ENCODE measurements around the gene TAPBPL.
"Not testable (repeated sequence)": the region's sequence is repeated elsewhere in the genome, so short reads cannot be mapped to it uniquely, and the experiment has no call there.

Gene TAPBPL

DNA sequence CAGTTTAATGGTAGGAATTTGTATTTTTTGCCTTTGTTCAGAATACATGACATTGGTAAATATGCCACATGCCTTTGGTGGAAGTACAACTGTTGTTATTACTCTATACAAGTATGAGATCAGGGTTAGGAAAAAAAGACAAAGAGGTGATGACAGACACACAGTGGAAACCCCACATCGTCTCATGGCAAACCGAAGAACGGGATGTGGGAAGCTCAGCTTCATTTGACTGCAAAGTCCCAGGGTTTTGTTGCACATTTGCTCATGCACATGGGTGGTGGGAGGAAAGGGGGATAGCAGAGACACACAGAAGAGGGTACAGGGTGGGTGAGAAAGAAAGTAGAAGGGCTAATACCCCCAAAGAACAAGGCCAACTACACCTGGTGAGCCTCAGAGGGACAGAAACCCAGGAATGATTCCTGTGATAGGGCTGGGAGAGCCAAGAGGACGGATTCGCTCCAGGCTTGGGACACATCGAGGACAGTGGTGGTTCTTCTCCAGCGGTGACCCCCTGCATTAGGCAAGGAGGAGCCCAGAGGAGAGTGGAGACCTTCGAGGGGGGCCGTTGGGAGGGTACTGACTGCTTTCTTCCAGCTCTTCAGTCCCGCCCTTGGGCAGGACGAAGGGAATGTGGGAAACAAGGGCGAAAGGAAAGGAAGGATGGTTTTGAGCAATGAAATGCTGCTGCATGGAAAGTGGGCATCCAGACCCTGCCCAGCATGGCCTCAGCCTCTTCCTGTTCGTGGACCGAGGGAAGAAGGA is 10.6 kb downstream of the TAPBPL start:
- FAIRE-seq (peak; percentile 52), DNase-seq (ENCODE audit: insufficient read length, low spot score) (no peak)

DNA sequence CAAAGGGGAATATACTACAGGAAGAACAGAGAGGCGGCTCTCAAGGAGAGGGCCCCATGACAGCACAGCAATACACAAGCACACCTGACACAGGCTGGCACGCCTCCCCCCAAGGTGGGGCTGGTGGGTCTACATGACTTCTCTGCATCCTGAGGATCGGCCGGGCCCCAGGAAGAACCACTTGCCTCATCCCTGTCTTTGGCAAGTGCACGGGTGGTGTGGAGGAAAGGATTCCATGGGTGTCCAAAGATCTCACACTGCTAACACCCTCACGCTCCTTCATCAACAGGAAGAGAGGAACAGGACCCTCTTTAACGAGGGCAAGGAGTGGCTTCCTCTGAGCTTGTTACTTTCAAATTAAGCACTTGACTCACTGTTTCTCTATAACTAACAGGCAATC is 11.4 kb downstream of the TAPBPL start:
- peak; percentile 46 for FAIRE-seq

DNA sequence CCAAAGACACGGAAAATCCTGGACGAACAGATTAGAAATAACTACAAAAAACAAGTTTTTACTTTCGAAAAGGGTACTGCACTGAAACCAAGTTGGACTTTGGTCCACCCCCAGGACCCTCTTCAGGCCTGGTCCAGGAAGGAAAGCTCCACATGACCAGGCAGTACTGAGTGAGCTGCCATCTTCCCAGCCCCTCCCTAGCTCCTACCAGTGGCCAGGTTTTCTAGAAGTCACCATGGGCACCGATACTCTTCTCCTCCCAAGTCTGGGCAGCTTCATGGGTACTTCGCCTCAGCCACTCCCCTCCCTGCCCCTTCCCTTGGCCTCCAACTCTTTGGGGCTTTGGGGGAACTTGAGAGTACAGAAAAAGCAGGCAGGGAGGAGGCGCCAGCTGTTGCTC is 12.0 kb downstream of the TAPBPL start:
- FAIRE-seq (no peak), DNase-seq (ENCODE audit: insufficient read length, low spot score) (no peak)

More for the DNA sequence above, 11.4 kb downstream of the TAPBPL start:
- no peak for DNase-seq (ENCODE audit: insufficient read length, low spot score)

DNA sequence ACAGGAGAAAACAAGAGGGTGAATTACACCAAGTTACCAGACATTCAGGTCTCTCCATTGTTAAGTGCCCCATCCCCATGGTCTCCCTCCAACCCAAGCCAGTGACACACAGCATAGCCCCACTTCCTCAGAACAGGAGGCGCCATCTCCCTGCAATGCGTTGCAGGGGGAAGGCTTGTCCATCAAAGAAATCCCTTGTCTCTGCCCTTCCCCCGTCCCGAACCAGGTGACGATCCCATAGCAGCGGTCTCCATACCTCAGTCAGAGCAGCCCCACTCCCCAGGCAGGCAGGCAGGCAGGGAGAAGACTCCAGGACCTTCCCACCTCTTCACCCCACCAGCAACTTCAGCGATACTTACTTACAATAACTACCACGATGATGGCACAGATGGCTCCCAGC is 12.7 kb downstream of the TAPBPL start:
- FAIRE-seq: no peak
- no peak for DNase-seq (ENCODE audit: insufficient read length, low spot score)

DNA sequence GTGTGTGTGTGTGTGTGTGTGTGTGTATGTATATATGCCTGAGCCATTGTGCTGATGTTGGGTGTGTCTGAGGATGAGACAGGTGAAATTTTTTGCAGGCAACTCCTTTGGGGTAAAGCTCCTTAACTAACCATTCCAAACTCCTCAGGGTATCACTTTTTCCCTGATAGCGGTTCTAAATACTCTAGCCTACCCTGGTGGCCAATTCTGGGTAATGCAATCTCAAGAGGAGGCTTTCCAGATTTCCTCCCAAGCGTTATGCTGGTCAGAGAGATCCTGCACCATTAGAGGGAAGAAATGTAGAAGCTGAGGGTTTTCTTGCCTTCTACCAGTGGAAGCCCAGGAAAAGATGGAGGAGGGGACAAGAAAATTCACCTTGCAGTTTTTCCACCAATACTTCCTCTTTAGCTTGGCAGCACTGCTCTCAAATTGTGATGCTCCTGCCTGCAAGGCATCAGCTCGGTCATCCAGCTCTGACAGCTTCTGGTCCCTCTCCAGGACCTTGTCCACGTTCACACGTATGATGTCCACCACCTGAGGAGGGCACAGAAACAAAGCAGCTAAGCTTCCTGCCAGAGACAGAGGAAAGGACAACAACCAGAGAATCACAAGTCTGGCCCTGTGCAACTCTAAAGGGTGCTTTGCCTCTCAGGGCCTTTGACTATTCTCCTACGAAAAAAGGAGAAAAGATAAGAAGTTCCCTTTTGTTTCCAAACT is 13.8 kb downstream of the TAPBPL start:
- DNase-seq (ENCODE audit: insufficient read length, low spot score) (peak; percentile 82), FAIRE-seq (no peak)

DNA sequence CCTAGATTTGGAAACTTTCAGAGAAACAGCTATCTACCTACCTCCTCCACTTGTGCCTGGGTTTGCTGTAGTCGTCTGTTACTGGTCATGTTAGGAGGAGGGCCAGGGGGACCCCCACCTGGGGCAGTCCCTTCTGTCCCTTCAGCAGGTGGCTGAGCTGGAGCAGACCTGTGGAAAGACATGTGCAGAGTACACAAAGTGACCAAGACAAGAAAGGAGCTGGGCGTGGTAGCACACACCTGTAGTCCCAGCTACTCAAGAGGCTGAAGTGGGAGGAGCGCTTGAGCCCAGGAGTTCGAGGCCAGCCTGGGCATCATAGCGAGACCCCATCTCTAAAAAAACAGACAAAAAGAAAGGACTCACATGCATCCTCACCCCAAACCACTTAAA is 14.3 kb downstream of the TAPBPL start:
- FAIRE-seq (no peak), DNase-seq (ENCODE audit: insufficient read length, low spot score) (no peak)

DNA sequence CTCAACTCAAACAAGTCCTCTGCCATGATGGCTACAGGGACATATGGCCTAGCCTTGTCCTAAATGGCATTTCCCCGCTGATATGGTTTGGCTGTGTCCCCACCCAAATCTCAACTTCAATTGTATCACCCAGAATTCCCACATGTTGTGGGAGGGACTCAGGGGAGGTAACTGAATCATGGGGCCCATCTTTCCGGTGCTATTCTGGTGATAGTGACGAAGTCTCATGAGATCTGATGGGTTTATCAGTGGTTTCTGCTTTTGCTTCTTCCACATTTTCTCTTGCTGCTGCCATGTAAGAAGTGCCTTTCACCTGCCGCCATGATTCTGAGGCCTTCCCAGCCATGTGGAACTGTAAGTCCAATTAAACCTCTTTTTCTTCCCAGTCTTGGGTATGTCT is 14.9 kb downstream of the TAPBPL start:
- not testable (repeated sequence) for DNase-seq (ENCODE audit: insufficient read length, low spot score); FAIRE-seq

DNA sequence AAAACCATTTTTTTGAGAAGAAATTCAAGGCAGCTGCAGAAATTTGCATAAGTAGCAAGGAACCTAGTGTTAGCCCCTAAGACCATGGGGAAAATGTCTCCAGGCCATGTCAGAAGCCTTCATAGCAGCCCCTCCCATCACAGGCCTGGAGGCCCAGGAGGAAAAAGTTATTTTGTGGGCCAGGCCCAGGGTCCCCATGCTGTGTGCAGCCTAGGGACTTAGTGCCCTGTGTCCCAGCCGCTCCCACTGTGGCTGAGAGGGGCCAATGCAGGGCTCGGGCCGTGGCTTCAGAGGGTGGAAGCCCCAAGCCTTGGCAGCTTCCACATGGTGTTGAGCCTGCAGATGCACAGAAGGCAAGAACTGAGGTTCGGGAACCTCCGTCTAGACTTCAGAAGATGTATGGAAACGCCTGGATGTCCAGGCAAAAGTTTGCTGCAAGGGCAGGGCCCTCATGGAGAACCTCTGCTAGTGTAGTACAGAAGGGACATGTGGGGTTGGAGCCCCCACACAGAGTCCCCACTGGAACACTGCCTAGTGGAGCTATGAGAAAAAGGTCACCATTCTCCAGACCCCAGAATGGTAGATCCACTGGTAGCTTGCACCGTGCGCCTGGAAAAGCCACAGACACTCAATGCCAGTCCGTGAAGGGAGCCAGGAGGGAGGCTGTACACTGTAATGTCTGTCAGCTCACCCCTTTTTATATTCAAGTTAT is 15.9 kb downstream of the TAPBPL start:
- FAIRE-seq; DNase-seq (ENCODE audit: insufficient read length, low spot score): not testable (repeated sequence)

DNA sequence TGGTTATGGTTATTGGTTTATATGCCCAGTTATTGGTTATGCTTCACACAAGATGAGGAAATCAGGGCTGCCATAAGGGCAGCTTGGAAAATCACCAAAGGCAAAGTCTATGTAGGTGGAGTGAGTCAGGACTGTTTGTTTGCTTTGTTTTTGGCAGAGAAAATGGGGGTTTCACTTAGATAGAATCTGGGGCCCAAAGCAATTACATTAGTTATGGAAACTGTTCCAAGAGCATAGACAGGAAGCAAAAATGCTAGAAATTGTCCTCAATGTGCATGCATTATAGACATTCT is 16.4 kb downstream of the TAPBPL start:
- DNase-seq (ENCODE audit: insufficient read length, low spot score): no peak
- FAIRE-seq: no peak

DNA sequence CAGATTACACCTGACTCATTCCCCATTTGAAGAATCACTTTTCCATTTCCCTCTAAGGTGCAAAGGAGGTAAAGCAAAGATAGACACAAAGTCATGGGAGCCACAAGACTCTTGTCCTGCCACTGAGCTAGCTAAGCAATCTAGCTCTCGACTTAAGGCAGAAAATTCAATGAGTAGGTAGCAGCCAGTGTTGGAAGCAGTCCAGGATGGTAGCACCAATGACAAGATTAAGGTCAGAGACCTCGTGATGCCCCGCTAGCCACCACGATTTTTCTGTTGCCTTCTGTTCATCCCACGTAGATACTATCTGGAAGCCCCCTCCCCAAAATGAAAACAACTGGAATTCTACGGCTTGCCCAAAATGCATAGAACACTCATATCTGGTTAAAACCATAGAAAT is 17.2 kb downstream of the TAPBPL start:
- FAIRE-seq: no peak
- no peak for DNase-seq (ENCODE audit: insufficient read length, low spot score)

DNA sequence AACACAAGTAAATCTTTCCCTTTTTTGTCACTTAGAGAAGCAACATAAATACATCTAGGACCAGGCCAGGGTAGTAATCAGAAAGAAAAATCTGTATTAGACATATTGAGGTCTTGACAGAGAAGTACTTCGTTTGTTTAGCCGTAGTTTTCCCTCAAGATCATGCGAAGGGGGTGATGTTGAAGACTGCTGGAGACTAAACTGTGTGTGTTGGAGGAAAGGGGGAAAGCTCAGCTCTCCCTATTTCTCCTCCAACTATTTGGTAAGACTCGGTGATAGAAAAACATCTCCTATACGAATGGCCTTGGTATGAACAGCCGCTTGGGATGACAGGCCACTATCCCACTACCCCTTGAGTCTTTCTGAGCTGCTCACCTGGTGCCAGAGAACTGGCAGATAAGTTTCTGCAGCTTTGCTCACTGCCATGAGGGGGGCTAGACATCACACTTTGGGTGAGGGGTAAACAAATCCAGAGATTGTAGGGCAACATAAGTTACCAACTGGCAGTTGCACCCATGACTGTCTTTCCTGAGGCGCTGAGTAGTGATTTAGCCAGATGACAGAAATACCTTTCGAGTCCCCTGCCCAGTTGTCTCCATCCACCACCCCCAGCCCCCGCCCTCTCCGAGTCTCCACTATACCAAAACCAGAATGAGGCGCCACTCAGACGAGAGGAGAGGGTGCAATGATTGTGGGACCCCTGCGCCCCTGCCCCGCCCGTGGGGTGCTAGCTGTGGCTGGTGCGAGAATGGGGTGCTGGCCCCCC is 17.9 kb downstream of the TAPBPL start:
- FAIRE-seq (peak; percentile 9), DNase-seq (ENCODE audit: insufficient read length, low spot score) (no peak)

DNA sequence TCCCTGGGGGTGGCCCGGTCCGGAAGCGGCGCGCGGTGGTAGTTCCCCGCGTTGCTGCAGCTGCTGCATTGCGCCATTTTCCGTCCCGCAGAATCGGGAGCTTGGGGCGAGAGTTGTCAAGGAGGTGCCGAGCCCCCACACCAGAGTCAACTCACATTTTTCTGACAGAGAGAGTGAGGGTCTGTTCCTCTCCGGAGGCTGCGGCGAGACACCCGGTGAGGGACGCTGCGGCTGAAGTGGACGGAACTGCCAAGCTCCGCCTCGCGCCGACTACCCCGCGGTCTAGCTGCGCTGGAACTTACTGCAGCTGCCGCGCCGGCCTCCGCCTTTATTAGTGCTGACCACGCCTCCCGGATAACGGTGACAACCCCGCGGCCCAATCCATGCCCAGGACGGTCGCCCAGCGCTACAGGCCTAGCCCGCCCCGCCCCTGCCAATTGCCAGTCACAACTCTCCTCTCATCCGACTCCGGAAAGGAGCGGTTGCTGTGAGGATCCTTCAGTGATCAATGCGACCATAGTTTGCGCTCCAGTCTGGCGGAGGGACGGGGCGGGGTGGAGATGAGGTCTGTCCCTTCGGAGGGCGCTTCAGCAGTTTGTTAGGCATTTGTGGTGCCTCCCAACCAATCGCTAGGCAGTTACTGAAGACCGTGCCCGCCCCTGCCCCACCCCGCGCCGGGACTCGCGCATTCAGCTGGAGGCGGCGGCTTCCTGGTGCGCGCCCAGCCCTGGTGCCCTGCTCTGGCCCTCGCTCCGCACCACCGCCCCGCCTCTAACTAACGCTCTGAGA is 18.7 kb downstream of the TAPBPL start, which contains the start of gene VAMP1:
TSS of gene VAMP1 (minus strand) at position 303 of the 789 bp plus-strand sequence. CDS start at position 157, 146 bp downstream.
- FAIRE-seq (peak; percentile 98), DNase-seq (ENCODE audit: insufficient read length, low spot score) (peak; percentile 99)

DNA sequence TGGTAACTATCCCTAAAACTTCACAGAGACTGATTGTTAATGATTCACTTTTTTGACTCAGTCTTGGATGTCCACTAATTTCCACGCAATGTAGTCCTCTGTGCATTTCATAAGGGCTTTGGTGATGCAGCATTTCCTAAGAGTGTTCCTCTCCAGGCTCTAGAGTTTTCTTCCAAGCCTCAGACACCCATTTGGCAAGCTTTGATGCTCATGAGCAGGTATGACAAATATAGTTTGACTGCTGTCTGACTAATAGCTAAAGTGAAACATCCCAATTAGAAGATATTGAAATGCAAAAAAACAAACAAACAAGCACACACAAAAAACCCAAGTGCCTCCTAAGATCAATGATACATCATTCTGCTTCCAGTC is 20.1 kb downstream of the TAPBPL start:
- no peak for FAIRE-seq
- DNase-seq (ENCODE audit: insufficient read length, low spot score): no peak

DNA sequence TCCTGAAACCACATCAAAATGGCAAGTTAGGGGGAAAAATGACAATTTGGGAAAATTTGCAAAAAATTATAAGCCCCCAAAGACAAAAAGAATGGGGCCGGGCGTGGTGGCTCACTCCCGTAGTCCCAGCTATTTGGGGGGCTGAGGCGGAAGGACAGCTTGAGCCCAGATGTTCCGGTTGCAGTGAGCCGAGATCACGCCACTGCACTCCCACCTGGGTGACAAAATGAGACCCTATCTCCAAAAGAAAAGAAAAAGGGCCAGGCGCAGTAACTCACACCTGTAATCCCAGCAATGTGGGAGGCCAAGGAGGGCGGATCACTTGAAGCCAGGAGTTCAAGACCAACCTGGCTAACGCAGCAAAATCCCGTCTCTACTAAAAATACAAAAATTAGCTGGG is 20.6 kb downstream of the TAPBPL start:
- DNase-seq (ENCODE audit: insufficient read length, low spot score) (no peak), FAIRE-seq (no peak)

DNA sequence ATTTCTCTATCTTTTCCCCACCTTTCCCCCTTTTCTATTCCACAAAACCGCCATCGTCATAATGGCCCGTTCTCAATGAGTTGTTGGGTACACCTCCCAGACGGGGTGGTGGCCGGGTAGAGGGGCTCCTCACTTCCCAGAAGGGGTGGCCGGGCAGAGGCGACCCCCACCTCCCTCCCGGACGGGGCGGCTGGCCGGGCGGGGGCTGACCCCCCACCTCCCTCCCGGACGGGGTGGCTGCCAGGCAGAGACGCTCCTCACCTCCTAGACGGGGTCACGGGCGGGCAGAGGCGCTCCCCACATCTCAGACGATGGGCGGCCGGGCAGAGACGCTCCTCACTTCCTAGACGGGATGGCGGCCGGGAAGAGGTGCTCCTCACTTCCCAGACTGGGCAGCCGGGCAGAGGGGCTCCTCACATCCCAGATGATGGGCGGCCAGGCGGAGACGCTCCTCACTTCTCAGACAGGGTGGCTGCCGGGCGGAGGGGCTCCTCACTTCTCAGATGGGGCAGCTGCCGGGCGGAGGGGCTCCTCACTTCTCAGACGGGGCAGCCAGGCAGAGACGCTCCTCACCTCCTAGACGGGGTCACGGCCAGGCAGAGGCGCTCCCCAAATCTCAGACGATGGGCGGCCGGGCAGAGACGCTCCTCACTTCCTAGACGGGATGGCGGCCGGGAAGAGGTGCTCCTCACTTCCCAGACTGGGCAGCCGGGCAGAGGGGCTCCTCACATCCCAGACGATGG is 23.6 kb downstream of the TAPBPL start:
- FAIRE-seq; DNase-seq (ENCODE audit: insufficient read length, low spot score): not testable (repeated sequence)

DNA sequence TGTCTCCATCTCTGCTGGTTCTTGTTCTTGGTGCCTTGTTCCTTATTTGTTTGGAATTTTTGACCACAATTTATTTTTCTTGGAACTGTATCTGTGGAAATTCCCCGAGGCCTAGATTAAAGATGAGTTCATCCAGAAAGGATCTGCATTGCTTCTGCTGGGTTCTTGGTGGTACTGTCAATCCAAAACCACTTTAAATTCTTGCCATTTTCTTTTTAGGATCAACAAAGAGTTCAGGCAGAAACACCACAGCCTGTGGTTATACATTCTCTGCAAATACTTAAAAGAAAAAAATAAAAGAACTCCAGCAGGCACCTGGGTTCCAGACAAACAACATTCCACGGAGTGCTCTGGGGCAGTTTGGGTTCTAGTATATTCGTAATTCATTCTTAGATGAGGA is 24.6 kb downstream of the TAPBPL start:
- no peak for FAIRE-seq
- DNase-seq (ENCODE audit: insufficient read length, low spot score): no peak

DNA sequence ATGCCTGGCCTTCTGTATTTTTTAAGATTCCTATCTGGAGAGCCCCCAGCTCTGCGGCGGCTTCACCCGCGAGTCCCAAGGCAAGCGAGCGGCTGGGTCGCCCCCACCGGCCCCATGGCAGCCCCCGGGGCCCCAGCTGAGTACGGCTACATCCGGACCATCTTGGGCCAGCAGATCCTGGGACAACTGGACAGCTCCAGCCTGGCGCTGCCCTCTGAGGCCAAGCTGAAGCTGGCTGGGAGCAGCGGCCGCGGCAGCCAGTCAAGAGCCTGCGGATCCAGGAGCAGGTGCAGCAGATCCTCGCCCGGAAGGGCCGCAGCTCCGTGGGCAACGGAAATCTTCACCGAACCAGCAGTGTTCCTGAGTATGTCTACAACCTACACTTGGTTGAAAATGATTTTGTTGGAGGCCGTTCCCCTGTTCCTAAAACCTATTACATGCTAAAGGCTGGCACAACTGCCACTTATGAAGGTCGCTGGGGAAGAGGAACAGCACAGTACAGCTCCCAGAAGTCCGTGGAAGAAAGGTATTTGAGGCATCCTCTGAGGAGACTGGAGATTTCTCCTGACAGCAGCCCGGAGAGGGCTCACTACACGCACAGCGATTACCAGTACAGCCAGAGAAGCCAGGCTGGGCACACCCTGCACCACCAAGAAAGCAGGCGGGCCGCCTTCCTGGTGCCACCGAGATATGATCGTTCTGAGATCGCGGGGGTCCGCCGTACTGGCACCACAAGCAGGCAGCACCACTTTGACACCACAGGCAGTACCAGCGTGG is 25.9 kb downstream of the TAPBPL start:
- peak; percentile 81 for FAIRE-seq
- DNase-seq (ENCODE audit: insufficient read length, low spot score): not testable (repeated sequence)

DNA sequence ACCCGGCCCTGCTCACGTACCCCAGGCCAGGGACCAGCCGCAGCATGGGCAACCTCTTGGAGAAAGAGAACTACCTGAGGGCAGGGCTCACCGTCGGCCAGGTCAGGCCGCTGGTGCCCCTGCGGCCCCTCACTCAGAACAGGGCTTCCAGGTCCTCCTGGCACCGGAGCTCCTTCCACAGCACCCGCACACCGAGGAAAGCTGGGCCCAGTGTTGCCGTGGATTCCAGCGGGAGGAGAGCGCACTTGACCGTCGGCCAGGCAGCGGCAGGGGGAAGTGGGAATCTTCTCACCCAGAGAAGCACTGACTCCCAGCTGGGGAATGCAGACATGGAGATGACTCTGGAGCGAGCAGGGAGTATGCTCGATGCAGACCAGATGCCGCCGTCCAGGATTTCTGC is 26.6 kb downstream of the TAPBPL start:
- no peak for DNase-seq (ENCODE audit: insufficient read length, low spot score)
- no peak for FAIRE-seq

DNA sequence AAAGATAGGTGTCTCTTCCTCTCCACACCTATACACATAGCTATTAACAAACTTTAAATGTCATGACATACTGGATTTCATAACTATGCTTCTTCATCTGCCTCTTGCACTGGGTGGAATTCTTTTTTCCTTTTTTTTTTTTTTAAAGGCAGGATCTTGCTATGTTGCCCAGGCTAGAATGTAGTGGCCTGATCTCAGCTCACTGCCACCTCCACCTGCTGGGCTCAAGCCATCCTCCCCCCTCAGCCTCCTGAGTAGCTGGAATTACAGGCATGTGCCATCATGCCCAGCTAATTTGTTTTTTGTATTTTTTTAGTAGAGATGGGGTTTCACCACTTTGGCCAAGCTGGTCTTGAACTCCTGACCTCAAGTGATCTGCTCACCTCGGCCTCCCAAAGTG is 36.4 kb downstream of the TAPBPL start:
- FAIRE-seq (no peak), DNase-seq (ENCODE audit: insufficient read length, low spot score) (no peak)
